T-helper 2 cell (primary cell): Measurements from ENCODE around the gene PNPLA5.

ENCODE experiments used
- DNase-seq, 5 experiments: peaks; one replicate each; pipeline versions ENCODE4 v3.0.0 to v3.0.0-alpha.2; 2012 to 2022

The PNPLA5 gene

GRCh38 chr22:43852573-43853327, 39.1 kb downstream of the PNPLA5 start:
- no peak for DNase-seq

- DNase-seq: no peak
These were observed 39.9 kb downstream of the PNPLA5 start for GRCh38 chr22:43851979-43852307.

- DNase-seq: no peak
These were observed 40.5 kb downstream of the PNPLA5 start for GRCh38 chr22:43851058-43851978.

- DNase-seq: no peak
These were observed 41.3 kb downstream of the PNPLA5 start for GRCh38 chr22:43850529-43850928.

GRCh38 chr22:43849731-43850130, 42.1 kb downstream of the PNPLA5 start:
- no peak for DNase-seq

- DNase-seq: no peak
These were observed 43.2 kb downstream of the PNPLA5 start for GRCh38 chr22:43848366-43849171.

- DNase-seq: no peak
These were observed 44.2 kb downstream of the PNPLA5 start for GRCh38 chr22:43847376-43848289.

- no peak for DNase-seq
These were observed 44.8 kb downstream of the PNPLA5 start for GRCh38 chr22:43846966-43847365.

- no peak for DNase-seq
These were observed 45.8 kb downstream of the PNPLA5 start for GRCh38 chr22:43845981-43846380.

- no peak for DNase-seq
These were observed 47.0 kb downstream of the PNPLA5 start for GRCh38 chr22:43844560-43845545.

GRCh38 chr22:43843783-43844530, 47.9 kb downstream of the PNPLA5 start:
- no peak for DNase-seq

- no peak for DNase-seq
These were observed 50.1 kb downstream of the PNPLA5 start for GRCh38 chr22:43841742-43842141.

GRCh38 chr22:43840851-43841250, 51.0 kb downstream of the PNPLA5 start:
- DNase-seq: no peak

GRCh38 chr22:43840431-43840830, 51.4 kb downstream of the PNPLA5 start:
- DNase-seq: no peak

GRCh38 chr22:43839781-43840180, 52.0 kb downstream of the PNPLA5 start:
- DNase-seq: no peak

- DNase-seq: no peak
These were observed 53.1 kb downstream of the PNPLA5 start for GRCh38 chr22:43838571-43839307.

- DNase-seq: no peak
These were observed 53.7 kb downstream of the PNPLA5 start for GRCh38 chr22:43838161-43838560.

- no peak for DNase-seq
These were observed 54.1 kb downstream of the PNPLA5 start for GRCh38 chr22:43837666-43838065.

- DNase-seq: no peak
These were observed 56.1 kb downstream of the PNPLA5 start for GRCh38 chr22:43835736-43836135.
